NT2/D1 (cell line): ENCODE measurements around the gene CXCR4.

Experiments
- SUZ12 ChIP-seq: IDR thresholded peaks from 2 replicates; pipeline ENCODE4 v1.6.1; 2011; ENCODE audit not compliant: insufficient read length, insufficient read depth; ENCODE audit errors: extremely low read depth
- YY1 ChIP-seq: IDR thresholded peaks from 2 replicates; pipeline ENCODE4 v1.6.1; 2011; ENCODE audit not compliant: insufficient read length, insufficient read depth

GRCh38 chr2:136111711-136112110 is 6.2 kb downstream of the CXCR4 start:
- TF ChIP-seq SUZ12 (no peak), YY1 (no peak)
